ENCODE results near the gene PCSK2. TPM values are rescaled to one million over a fixed set of nuclear protein-coding genes. Genes with fewer than 3 reads are reported as not detected.

The PCSK2 gene
- polyA plus RNA-seq, 1 donor from 2014 or later = 27.9 TPM

GRCh38 chr20:17445543-17445942, 218.7 kb downstream of the PCSK2 start:
- no peaks in the 10 kb centered on the region for H4K20me1 ChIP-seq (ENCODE audit: insufficient read depth)
- H2AFZ ChIP-seq (ENCODE audit: low read depth, low read length) = no peak overlapping the region
- H3F3A ChIP-seq (ENCODE audit: insufficient read depth, low read length, poor library complexity, severe bottlenecking) = no peaks in the 10 kb centered on the region
- H3K9me3 ChIP-seq (ENCODE audit: low read length) = no peaks in the 10 kb centered on the region
- no peak overlapping the region for H3K9ac ChIP-seq (ENCODE audit: low read length)
- no peak overlapping the region for H3K27ac ChIP-seq (ENCODE audit: low read length)
- H3K4me3 ChIP-seq (ENCODE audit: low read length) = no peak overlapping the region
- no peaks in the 10 kb centered on the region for H3K79me2 ChIP-seq (replicated peaks; ENCODE audit: insufficient read depth, low read length)
- H3K9me2 ChIP-seq (ENCODE audit: insufficient read depth, low read length) = no peaks in the 10 kb centered on the region
- H3K27me3 ChIP-seq (ENCODE audit: insufficient read depth, low read depth, low read length) = no peaks in the 10 kb centered on the region
- no peak overlapping the region for H3K4me2 ChIP-seq (ENCODE audit: low read length)
- H3K36me3 ChIP-seq (ENCODE audit: insufficient read depth, low read length) = no peaks in the 10 kb centered on the region
- TF ChIP-seq SMC3 (conservative IDR thresholded peaks at IDR 0.05; ENCODE audit: poor library complexity) (no peak), POLR2AphosphoS5 (IDR thresholded peaks at IDR 0.05) (no peak), TAF1 (IDR thresholded peaks at IDR 0.05; ENCODE audit: low read depth) (no peak), EP300 (conservative IDR thresholded peaks at IDR 0.05; ENCODE audit: poor library complexity, severe bottlenecking) (no peak), MXI1 (conservative IDR thresholded peaks at IDR 0.05; ENCODE audit: poor library complexity, severe bottlenecking) (no peak), RAD21 (conservative IDR thresholded peaks at IDR 0.05) (no peak), REST (IDR thresholded peaks at IDR 0.05; ENCODE audit: borderline replicate concordance) (no peak), EZH2 (IDR thresholded peaks at IDR 0.05; ENCODE audit: borderline replicate concordance, insufficient read depth, low read length, poor library complexity, severe bottlenecking) (no peak)
- TF ChIP-seq, protein P1, sequence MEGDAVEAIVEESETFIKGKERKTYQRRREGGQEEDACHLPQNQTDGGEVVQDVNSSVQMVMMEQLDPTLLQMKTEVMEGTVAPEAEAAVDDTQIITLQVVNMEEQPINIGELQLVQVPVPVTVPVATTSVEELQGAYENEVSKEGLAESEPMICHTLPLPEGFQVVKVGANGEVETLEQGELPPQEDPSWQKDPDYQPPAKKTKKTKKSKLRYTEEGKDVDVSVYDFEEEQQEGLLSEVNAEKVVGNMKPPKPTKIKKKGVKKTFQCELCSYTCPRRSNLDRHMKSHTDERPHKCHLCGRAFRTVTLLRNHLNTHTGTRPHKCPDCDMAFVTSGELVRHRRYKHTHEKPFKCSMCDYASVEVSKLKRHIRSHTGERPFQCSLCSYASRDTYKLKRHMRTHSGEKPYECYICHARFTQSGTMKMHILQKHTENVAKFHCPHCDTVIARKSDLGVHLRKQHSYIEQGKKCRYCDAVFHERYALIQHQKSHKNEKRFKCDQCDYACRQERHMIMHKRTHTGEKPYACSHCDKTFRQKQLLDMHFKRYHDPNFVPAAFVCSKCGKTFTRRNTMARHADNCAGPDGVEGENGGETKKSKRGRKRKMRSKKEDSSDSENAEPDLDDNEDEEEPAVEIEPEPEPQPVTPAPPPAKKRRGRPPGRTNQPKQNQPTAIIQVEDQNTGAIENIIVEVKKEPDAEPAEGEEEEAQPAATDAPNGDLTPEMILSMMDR (IDR thresholded peaks at IDR 0.05; ENCODE audit: poor library complexity, severe bottlenecking) = no peak

- Histone ChIP-seq H3K9me2 (ENCODE audit: insufficient read depth, low read length) (no peaks in the 10 kb centered on the region), H3K27ac (ENCODE audit: low read length) (no peak overlapping the region), H3K4me3 (ENCODE audit: low read length) (no peak overlapping the region), H3K9ac (ENCODE audit: low read length) (no peak overlapping the region), H3K9me3 (ENCODE audit: low read length) (no peaks in the 10 kb centered on the region), H3K36me3 (ENCODE audit: insufficient read depth, low read length) (no peaks in the 10 kb centered on the region), H3K79me2 (replicated peaks; ENCODE audit: insufficient read depth, low read length) (no peaks in the 10 kb centered on the region), H2AFZ (ENCODE audit: low read depth, low read length) (no peak overlapping the region), H4K20me1 (ENCODE audit: insufficient read depth) (no peaks in the 10 kb centered on the region), H3K4me2 (ENCODE audit: low read length) (no peak overlapping the region), H3K27me3 (ENCODE audit: insufficient read depth, low read depth, low read length) (no peaks in the 10 kb centered on the region), H3F3A (ENCODE audit: insufficient read depth, low read length, poor library complexity, severe bottlenecking) (no peaks in the 10 kb centered on the region)
- no peak for TF ChIP-seq TAF1 (IDR thresholded peaks at IDR 0.05; ENCODE audit: low read depth)
- TF ChIP-seq MXI1 (conservative IDR thresholded peaks at IDR 0.05; ENCODE audit: poor library complexity, severe bottlenecking) = no peak
- no peak for TF ChIP-seq REST (IDR thresholded peaks at IDR 0.05; ENCODE audit: borderline replicate concordance)
- no peak for TF ChIP-seq EP300 (conservative IDR thresholded peaks at IDR 0.05; ENCODE audit: poor library complexity, severe bottlenecking)
- no peak for TF ChIP-seq SMC3 (conservative IDR thresholded peaks at IDR 0.05; ENCODE audit: poor library complexity)
- TF ChIP-seq, protein P1 (IDR thresholded peaks at IDR 0.05; ENCODE audit: poor library complexity, severe bottlenecking) = no peak
- no peak for TF ChIP-seq RAD21 (conservative IDR thresholded peaks at IDR 0.05)
Observed at GRCh38 chr20:17446171-17446570, 219.3 kb downstream of the PCSK2 start.
